Hepatic stellate cell (primary cell): ENCODE measurements around the gene SMC5.
"Not testable (repeated sequence)": the region's sequence is repeated elsewhere in the genome, so short reads cannot be mapped to it uniquely, and the experiment has no call there.

ENCODE experiments used
- DNase-seq: peaks from one replicate; pipeline ENCODE4 v3.0.0; 2011; ENCODE audit warnings: low spot score

SMC5 gene

DNA sequence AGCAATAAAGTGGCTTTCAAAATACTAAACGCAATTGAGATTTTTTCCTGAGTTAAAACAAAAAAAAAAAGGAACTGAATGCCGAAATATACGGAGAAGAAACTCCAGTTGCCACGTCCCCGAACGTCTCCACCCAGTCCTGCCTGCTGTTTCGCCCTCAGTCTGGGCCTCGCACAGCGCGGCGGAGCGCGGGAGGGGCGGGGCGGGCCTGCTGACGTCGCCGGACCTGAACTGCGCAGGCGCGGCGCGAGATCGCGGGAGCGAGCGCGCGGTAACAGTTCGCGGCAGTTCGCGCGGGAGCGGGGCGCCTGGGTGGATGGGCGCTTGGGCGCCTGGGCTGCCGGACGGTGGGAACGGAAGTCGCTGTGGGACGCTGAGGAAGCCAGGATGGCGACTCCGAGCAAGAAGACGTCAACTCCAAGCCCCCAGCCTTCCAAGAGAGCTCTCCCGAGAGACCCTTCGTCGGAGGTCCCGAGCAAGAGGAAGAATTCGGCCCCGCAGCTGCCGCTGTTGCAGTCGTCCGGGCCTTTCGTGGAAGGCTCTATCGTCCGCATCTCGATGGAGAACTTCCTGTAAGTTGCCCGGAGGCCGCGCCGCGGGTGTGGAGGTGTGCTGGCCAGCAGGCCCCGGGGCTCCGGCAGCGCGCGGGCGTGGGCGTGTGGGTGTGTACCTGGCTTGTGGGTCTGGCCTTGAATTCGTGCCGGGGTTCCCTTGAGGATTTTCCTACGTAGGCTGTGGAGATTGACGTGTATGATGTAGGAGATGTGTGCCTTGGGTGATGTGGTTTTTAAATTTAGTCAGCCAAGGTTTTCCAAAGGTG, at the start of gene SMC5:
Gene SMC5, plus strand, starts transcription at position 287 of the 820 bp plus-strand sequence. Its CDS starts 101 bp downstream, at position 388.
- DNase-seq: peak; percentile 88

- no peak for DNase-seq
Measured at GRCh38 chr9:70217029-70217428, 41.7 kb upstream of the SMC5 start.

- peak; percentile 9 for DNase-seq
Measured at GRCh38 chr9:70218767-70219166, 40.0 kb upstream of the SMC5 start.

- DNase-seq: no peak
Measured at GRCh38 chr9:70220216-70220615, 38.6 kb upstream of the SMC5 start.

GRCh38 chr9:70222354-70222753, 36.4 kb upstream of the SMC5 start:
- no peak for DNase-seq

- DNase-seq: no peak
Measured at GRCh38 chr9:70228118-70228517, 30.7 kb upstream of the SMC5 start.

GRCh38 chr9:70228611-70229010, 30.2 kb upstream of the SMC5 start:
- no peak for DNase-seq

- DNase-seq: no peak
Measured at GRCh38 chr9:70229026-70229425, 29.8 kb upstream of the SMC5 start.

DNA sequence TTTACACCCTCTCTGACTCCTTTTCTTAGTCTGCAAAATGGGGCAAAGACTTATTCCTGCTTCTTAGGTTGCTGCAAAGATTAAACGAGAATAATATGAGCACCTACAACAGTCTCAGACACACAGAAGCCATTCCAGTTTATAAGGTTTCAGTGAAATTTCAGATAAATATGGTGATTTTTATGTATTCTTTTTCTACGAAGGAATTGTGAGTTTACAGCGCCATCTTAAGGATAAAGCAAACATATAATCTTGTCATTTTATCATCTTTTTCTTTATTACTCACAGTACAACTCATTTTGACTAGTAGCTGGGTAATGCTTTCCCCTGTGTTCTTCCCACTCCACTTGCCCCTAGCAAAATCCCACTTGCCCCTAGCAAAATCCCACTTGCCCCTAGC, 29.2 kb upstream of the SMC5 start:
- DNase-seq: peak; percentile 10

- DNase-seq: no peak
Measured at GRCh38 chr9:70232476-70232875, 26.3 kb upstream of the SMC5 start.

DNA sequence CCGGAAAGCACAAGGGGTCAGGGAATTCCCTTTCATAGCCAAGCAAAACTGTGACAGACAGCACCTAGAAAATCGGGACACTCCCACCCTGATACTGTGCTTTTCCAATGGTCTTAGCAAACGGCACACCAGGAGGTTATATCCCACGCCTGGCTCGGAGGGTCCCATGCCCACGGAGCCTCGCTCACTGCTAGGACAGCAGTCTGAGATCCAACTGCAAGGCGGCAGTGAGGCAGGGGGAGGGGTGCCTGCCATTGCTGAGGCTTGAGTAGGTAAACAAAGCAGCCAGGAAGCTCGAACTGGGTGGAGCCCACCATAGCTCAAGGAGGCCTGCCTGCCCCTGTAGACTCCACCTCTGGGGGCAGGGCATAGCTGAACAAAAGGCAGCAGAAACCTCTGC, 24.6 kb upstream of the SMC5 start:
- not testable (repeated sequence) for DNase-seq

GRCh38 chr9:70245952-70246351, 12.8 kb upstream of the SMC5 start:
- DNase-seq: not testable (repeated sequence)

DNA sequence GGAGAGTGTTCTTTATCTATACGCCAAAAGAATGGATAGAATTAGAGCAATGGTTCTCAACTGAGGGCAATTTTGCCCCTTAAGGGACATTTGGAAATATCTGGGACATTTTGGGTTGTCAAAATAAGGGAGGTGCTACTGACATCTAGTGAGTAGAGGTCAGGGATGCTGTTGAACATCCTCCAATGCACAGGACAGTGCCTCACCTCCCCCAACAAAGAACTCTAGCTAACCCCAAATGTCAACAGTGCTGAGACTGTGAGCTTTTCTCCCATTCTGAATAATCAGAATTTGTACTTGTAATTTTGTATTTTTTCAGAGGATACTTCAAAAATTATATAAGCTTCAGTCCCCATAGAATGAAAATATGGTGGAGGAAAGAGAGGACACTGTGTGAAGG, 8.6 kb upstream of the SMC5 start:
- no peak for DNase-seq

GRCh38 chr9:70255486-70255885, 3.3 kb upstream of the SMC5 start:
- DNase-seq: no peak

DNA sequence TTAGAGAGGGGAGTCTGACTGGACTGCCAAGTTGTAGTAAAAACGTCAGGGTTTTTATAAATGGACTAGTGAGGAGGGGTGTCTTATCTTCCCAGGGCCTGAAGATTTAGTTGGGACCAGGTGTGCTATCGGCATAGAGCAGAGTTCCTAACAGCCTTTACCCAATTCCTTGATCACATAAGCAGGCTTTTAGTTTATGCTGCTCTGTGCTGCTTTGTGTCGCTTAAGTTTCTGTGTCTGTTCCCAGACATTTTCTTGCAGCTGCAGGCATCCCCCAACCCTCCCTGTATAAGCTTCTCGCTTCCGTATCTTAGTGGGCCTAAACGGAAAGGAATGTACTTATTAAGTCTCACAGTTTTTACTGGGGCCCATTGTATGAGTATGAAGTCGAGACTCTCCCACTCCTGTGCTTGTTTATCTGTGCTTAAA, 2.6 kb upstream of the SMC5 start:
- DNase-seq: peak; percentile 32

GRCh38 chr9:70257502-70257901, 1.3 kb upstream of the SMC5 start:
- no peak for DNase-seq

DNA sequence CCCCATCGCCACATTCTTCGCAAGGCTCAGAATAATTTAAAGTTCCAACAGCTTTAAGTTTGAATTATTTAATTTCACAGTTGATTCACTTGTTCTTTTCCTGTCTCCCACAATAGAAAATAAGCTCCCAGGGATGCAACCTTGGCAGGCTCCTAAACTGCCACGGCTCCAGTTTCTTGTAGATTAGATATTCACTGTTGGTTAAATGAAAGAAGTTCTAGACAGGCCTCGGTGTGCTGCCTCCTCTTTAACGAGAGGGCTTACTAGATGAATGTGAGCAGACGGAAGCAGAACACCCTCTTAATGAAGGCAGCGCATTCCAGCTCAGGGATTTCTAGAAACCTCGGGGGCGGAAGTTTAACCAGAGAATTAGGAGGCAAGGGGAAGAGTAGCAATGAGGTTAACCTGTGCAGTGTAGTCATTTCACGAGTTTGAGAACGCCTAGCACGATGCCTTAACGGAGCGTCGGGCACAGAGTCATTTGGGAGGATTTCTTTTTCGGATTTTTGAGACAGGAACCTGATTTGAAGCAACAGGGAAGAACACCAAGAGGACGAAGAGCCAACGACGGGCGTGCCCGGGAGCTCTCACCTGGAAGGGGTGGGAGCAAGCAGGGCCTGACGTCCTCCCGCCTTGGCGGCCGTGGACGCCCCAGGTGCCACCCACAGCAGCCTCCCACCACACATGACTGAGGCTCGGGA, 637 bp upstream of the SMC5 start:
- peak; percentile 18 for DNase-seq

DNA sequence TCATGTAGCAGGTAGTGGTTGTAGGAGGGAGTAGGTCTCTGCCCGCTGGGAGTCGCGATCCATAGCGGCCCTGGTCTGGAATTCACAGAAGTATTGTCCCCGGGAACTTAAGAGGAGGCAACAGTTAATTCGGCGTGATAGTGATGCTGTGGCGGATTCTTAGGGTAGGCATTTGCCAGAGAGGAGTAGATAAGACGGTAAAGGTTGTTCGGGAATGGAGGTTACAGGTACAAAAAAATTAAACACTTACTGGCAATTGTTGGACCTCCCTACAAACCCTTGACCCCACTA, 679 bp downstream of the SMC5 start:
- no peak for DNase-seq

DNA sequence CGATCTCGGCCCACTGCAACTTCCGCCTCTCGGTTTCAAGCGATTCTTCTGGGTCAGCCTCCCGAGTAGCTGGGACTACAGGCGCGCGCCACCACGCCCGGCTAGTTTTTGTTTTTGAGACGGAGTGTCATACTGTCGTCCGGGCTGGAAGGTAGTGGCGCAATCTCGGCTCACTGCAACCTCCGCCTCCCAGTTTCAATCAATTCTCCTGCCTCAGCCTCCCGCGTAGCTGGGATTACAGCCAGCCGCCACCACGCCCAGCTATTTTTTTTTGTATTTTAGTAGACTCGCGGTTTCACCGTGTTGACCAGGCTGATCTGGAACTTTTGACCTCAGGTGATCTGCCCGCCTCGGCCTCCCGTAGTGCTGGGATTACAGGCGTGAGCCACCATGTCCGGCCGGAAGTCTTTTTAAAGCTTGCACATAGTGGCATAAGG, 1.2 kb downstream of the SMC5 start:
- no peak for DNase-seq

DNA sequence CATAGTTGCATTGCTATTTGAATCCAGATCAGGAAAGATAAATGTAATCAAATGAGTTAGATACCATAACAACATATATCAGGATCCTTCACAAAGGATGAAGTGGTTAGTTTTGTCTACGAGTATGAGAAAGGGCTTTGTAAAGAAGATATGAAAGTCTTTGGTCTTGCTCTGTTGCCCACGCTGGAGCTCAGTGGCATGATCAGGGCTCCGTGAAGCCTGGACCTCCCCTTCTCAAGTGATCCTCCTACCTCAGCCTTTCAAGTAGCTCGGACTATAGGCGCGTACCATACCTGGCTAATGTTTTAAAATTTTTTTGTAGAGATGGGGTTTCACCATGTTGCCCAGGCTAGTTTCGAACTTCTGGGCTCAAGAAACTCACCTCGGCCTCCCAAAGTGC, 1.8 kb downstream of the SMC5 start:
- DNase-seq: no peak

DNA sequence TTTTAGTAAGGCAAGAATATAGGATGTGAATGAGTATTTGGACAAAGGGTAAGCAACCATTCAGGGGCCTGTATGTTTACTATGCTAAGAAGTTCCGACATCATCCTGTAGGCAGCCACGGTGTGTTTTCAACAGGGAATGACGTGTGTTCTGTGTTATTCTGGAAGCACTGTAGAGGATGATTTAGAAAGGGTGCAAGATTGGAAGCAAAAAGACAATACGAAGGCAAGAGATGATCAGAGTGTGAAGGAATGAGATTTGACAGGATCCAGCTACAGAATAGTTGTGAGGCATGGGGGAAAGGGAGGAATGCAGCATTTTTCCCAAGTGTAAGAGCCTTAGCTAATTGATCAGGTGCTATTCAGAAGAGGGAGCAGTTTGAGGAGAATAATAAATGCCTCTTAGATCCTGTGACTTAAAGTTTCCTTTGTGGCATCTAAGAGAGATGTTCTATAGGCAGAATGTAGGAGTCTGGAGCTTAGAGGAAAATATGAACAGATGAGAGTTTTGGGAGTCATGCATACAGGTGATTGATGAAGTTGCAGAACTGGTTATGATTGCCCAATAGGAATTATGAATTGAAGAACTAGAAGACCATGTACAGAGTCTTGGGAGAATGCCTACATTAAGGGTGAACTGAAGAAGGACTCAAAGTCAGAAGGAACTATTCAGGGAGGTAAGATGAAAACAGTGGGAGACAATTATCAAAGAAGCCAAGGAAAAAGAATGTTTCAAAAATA, 2.5 kb downstream of the SMC5 start:
- DNase-seq: no peak

DNA sequence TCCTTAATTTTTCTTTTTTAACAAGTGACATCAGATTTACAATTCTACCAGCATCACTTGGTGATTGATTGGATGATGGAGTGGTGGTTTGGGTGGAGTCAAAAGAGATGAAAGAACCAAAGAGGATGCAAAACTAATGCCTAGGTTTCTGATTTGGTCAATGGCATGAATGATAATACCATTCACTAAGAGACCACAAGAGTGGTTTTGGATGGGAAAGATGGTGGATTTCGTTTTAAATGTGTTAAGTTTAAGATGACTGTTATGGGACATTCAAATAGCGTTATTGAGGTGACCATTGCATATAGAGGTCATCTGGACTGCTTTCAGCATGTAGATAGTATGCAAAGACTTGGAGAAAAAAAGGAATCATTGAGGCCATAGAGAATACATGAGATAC, 3.6 kb downstream of the SMC5 start:
- no peak for DNase-seq

GRCh38 chr9:70262948-70263347, 4.2 kb downstream of the SMC5 start:
- no peak for DNase-seq
